CD4-positive, alpha-beta T cell (primary cell): ENCODE data around the gene ANKRD63. TPM values are rescaled to one million over a fixed set of nuclear protein-coding genes. Genes with fewer than 3 reads are reported as not detected.

ENCODE experiments used
- ATAC-seq: fragments of 200-7000 bp; cut with Tn5 transposase; one replicate; pipeline ENCODE4 v1.10.0; 2022; ENCODE audit warnings: mild to moderate bottlenecking; ENCODE audit not compliant: poor library complexity
- CTCF ChIA-PET: fragments of 350-600 bp; sonication (Branson Sonifier 250); formaldehyde crosslinking; loops from one replicate; lab custom pipeline; 2021; ENCODE audit warnings: antibody characterized with exemption, inconsistent platforms; lab: Charles Lee
- POLR2A ChIA-PET: fragments of 350-600 bp; sonication (Branson Sonifier 250); formaldehyde crosslinking; loops from one replicate; lab custom pipeline; 2021; ENCODE audit warnings: antibody characterized with exemption, inconsistent platforms; lab: Charles Lee
- DNase-seq, 14 experiments: peaks; one replicate each; pipeline ENCODE4 v3.0.0-alpha.2; 2013 to 2020; ENCODE audit warnings: mixed read lengths in 2 of 14
- H3K27ac ChIP-seq, 2 donors: one replicate each; pipeline versions ENCODE4 v1.5.1 to v1.7.0; 2013; ENCODE audit warnings: low read length in 2 of 2, low read depth in 1 of 2, mild to moderate bottlenecking in 1 of 2
- H3K27me3 ChIP-seq, 2 experiments: 1 replicate in 1 of 2; 2 replicates in 1 of 2; pipeline versions ENCODE4 v1.6.1 to v1.7.0; 2013; ENCODE audit warnings: low read length in 2 of 2, control low read depth in 1 of 2, mild to moderate bottlenecking in 1 of 2, moderate library complexity in 1 of 2; ENCODE audit not compliant: insufficient read depth in 2 of 2, control insufficient read depth in 1 of 2
- H3K36me3 ChIP-seq: one replicate; pipeline ENCODE4 v1.6.1; 2013; ENCODE audit warnings: low read length, control low read depth; ENCODE audit not compliant: insufficient read depth
- H3K4me1 ChIP-seq: one replicate; pipeline ENCODE4 v1.6.1; 2013; ENCODE audit warnings: low read length, control low read depth; ENCODE audit not compliant: insufficient read depth
- H3K4me3 ChIP-seq: one replicate; pipeline ENCODE4 v1.5.1; 2013; ENCODE audit warnings: mild to moderate bottlenecking, low read length, moderate library complexity
- H3K9me3 ChIP-seq, 2 experiments: 1 replicate in 1 of 2; 2 replicates in 1 of 2; pipeline versions ENCODE4 v1.6.1 to v1.7.0; 2013; ENCODE audit warnings: low read length in 2 of 2, mild to moderate bottlenecking in 2 of 2, control low read depth in 1 of 2, moderate library complexity in 1 of 2; ENCODE audit not compliant: control insufficient read depth in 1 of 2, insufficient read depth in 1 of 2
- H3K27ac Mint-ChIP-seq: one replicate; pipeline ENCODE4 v1.8.0; 2020; ENCODE audit warnings: mixed read lengths
- H3K27me3 Mint-ChIP-seq: one replicate; pipeline ENCODE4 v1.8.0; 2021; ENCODE audit warnings: mixed read lengths
- H3K36me3 Mint-ChIP-seq: one replicate; pipeline ENCODE4 v1.8.0; 2021; ENCODE audit warnings: low read depth, mixed read lengths
- H3K4me1 Mint-ChIP-seq: one replicate; pipeline ENCODE4 v1.8.0; 2021; ENCODE audit warnings: low read depth, mixed read lengths
- H3K4me3 Mint-ChIP-seq: one replicate; pipeline ENCODE4 v1.8.0; 2020; ENCODE audit warnings: mild to moderate bottlenecking, mixed read lengths
- H3K9me3 Mint-ChIP-seq: one replicate; pipeline ENCODE4 v1.8.0; 2020; ENCODE audit warnings: mixed read lengths
- CTCF ChIP-seq: fragments of 200-600 bp; IDR thresholded peaks from one replicate; pipeline ENCODE4 v1.8.0; 2022; ENCODE audit warnings: antibody characterized with exemption, mild to moderate bottlenecking
- intact Hi-C, 2 experiments: fragments of 100-400 bp; cut with DNase I in 1 of 2; cut with micrococcal nuclease in 1 of 2; formaldehyde crosslinking; loops; one replicate each; pipeline versions ENCODE4 v1.15.1 to v1.9.0; 2023 to 2025; cut with DNase I, micrococcal nuclease
- total RNA-seq, 174 experiments: library from RNA in 2 of 174; stranded (reverse) in 2 of 174; gene quantifications; one replicate each; pipeline ENCODE4 v1.2.3 and lab custom pipeline; 2021 to 2026

ANKRD63 gene
- total RNA-seq, 2 experiments from 2014 or later = not detected

- no peak for TF ChIP-seq CTCF
- Mint-ChIP-seq H3K27ac (no peak overlapping the region), H3K4me3 (no peak overlapping the region), H3K9me3 (no peaks in the 10 kb centered on the region), H3K4me1 (peaks cover 17% of the 10 kb centered on the region), H3K36me3 (peaks cover 90% of the 10 kb centered on the region), H3K27me3 (no peaks in the 10 kb centered on the region)
- H3K4me3 ChIP-seq = no peak overlapping the region
- POLR2A ChIA-PET = no interaction called here
- H3K4me1 ChIP-seq = peaks cover 13% of the 10 kb centered on the region
- CTCF ChIA-PET = no interaction called here
- H3K27me3 ChIP-seq = no peaks in the 10 kb centered on the region
- ATAC-seq (no peak), DNase-seq (no peak)
- H3K9me3 ChIP-seq = peaks cover 6% of the 10 kb centered on the region in 2 experiments
- H3K36me3 ChIP-seq = peaks cover 82% of the 10 kb centered on the region
- H3K27ac ChIP-seq = no peak overlapping the region
- intact Hi-C loops = no loop called here
These were observed 17.5 kb upstream of the ANKRD63 start for GRCh38 chr15:40300367-40300766.

- H3K4me3 ChIP-seq = no peak overlapping the region
- no peak for DNase-seq
- no peaks in the 10 kb centered on the region for H3K27me3 Mint-ChIP-seq
- peaks cover 6% of the 10 kb centered on the region in 2 experiments for H3K9me3 ChIP-seq
- H3K27me3 ChIP-seq = no peaks in the 10 kb centered on the region
- intact Hi-C loops = no loop called here
- H3K36me3 ChIP-seq = peaks cover 92% of the 10 kb centered on the region
- POLR2A ChIA-PET = no interaction called here
- H3K27ac Mint-ChIP-seq = no peak overlapping the region
- CTCF ChIA-PET = no interaction called here
- no peak overlapping the region for H3K4me3 Mint-ChIP-seq
- H3K9me3 Mint-ChIP-seq = no peaks in the 10 kb centered on the region
- no peaks in the 10 kb centered on the region for H3K4me1 Mint-ChIP-seq
- H3K27ac ChIP-seq = no peak overlapping the region
- H3K36me3 Mint-ChIP-seq = peaks cover 90% of the 10 kb centered on the region
- ATAC-seq = no peak
- TF ChIP-seq CTCF = no peak
- peaks cover 3% of the 10 kb centered on the region for H3K4me1 ChIP-seq
These were observed 15.5 kb upstream of the ANKRD63 start for GRCh38 chr15:40298216-40298935.

GRCh38 chr15:40297356-40297755 lies 14.5 kb upstream of the ANKRD63 start:
- Histone ChIP-seq H3K4me1 (peaks cover 3% of the 10 kb centered on the region), H3K27ac (no peak overlapping the region), H3K27me3 (no peaks in the 10 kb centered on the region), H3K36me3 (peaks cover 91% of the 10 kb centered on the region), H3K9me3 (peaks cover 6% of the 10 kb centered on the region in 2 experiments), H3K4me3 (no peak overlapping the region)
- DNase-seq = no peak
- no peak for ATAC-seq
- ChIA-PET POLR2A (no interaction called here), CTCF (no interaction called here)
- Mint-ChIP-seq H3K4me1 (no peaks in the 10 kb centered on the region), H3K9me3 (no peaks in the 10 kb centered on the region), H3K4me3 (no peak overlapping the region), H3K36me3 (peaks cover 88% of the 10 kb centered on the region), H3K27me3 (no peaks in the 10 kb centered on the region), H3K27ac (no peak overlapping the region)
- TF ChIP-seq CTCF = no peak
- intact Hi-C loops = no loop called here
